HEK293 (cell line): ENCODE data around the gene EYS.

ENCODE experiments used
- CTCF ChIA-PET: fragments of 350-600 bp; formaldehyde crosslinking; extraction: SDS; loops from one replicate; lab custom pipeline; 2021; ENCODE audit warnings: antibody characterized with exemption; lab: Yijun Ruan, JAX
- POLR2A ChIA-PET: fragments of 300-600 bp; formaldehyde crosslinking; extraction: SDS; loops from one replicate; lab custom pipeline; 2020; ENCODE audit warnings: antibody characterized with exemption, inconsistent platforms; lab: Yijun Ruan, JAX
- H3K27ac ChIP-seq: fragments of 200-500 bp; sonication (Bioruptor generic); 2 replicates; pipeline ENCODE4 v1.5.1; 2014; ENCODE audit warnings: low read depth, low read length, control low read depth, inconsistent platforms; ENCODE audit errors: extremely low read depth
- H3K36me3 ChIP-seq, 2 experiments: fragments of 200-500 bp in 1 of 2; sonication (Bioruptor generic) in 1 of 2; 1 replicate in 1 of 2; 2 replicates in 1 of 2; pipeline ENCODE4 v1.5.1; 2014 to 2017; ENCODE audit warnings: inconsistent platforms in 2 of 2, low read length in 2 of 2; ENCODE audit not compliant: control insufficient read depth in 2 of 2, insufficient read depth in 1 of 2
- H3K4me1 ChIP-seq: fragments of 200-500 bp; sonication (Bioruptor generic); 2 replicates; pipeline ENCODE4 v1.5.1; 2014; ENCODE audit warnings: mild to moderate bottlenecking, low read length, inconsistent platforms; ENCODE audit not compliant: control insufficient read depth, insufficient read depth
- H3K4me3 ChIP-seq: 2 replicates; pipeline ENCODE4 v1.5.1; 2011; ENCODE audit warnings: low read depth, mild to moderate bottlenecking, control low read depth, low read length, moderate library complexity
- H3K9me3 ChIP-seq: fragments of 200-500 bp; sonication (Bioruptor generic); 2 replicates; pipeline ENCODE4 v1.5.1; 2014; ENCODE audit warnings: low read depth, low read length, inconsistent platforms; ENCODE audit not compliant: control insufficient read depth, insufficient read depth
- EGR2 ChIP-seq: fragments of 450-650 bp; formaldehyde crosslinking; IDR thresholded peaks from 2 replicates; pipeline ENCODE4 v1.5.1; 2016; ENCODE audit warnings: low read depth, missing biosample characterization, missing genetic modification characterization
- GLIS1 ChIP-seq: fragments of 450-650 bp; formaldehyde crosslinking; IDR thresholded peaks from 2 replicates; pipeline ENCODE4 v1.5.1; 2016; ENCODE audit warnings: missing biosample characterization, missing genetic modification characterization
- ZBTB48 ChIP-seq: fragments of 450-650 bp; formaldehyde crosslinking; IDR thresholded peaks from 2 replicates; pipeline ENCODE4 v1.5.1; 2016; ENCODE audit warnings: missing biosample characterization, missing genetic modification characterization
- ZFHX2 ChIP-seq: fragments of 450-650 bp; formaldehyde crosslinking; conservative IDR thresholded peaks from 2 replicates; pipeline ENCODE4 v1.5.1; 2016; ENCODE audit warnings: missing biosample characterization, missing genetic modification characterization
- ZNF121 ChIP-seq: fragments of 450-650 bp; formaldehyde crosslinking; IDR thresholded peaks from 2 replicates; pipeline ENCODE4 v1.5.1; 2016; ENCODE audit warnings: missing biosample characterization, missing genetic modification characterization
- ZNF138 ChIP-seq: fragments of 450-650 bp; formaldehyde crosslinking; IDR thresholded peaks from 2 replicates; pipeline ENCODE4 v1.5.1; 2016; ENCODE audit warnings: missing biosample characterization, missing genetic modification characterization, borderline replicate concordance
- ZNF140 ChIP-seq: fragments of 450-650 bp; formaldehyde crosslinking; IDR thresholded peaks from 2 replicates; pipeline ENCODE4 v1.5.1; 2016; ENCODE audit warnings: missing biosample characterization, missing genetic modification characterization
- ZNF155 ChIP-seq: fragments of 450-650 bp; formaldehyde crosslinking; IDR thresholded peaks from 2 replicates; pipeline ENCODE4 v1.5.1; 2016; ENCODE audit warnings: missing biosample characterization, missing genetic modification characterization
- ZNF174 ChIP-seq: fragments of 450-650 bp; formaldehyde crosslinking; IDR thresholded peaks from 2 replicates; pipeline ENCODE4 v1.5.0; 2017; ENCODE audit warnings: missing biosample characterization, mild to moderate bottlenecking, missing genetic modification characterization
- ZNF175 ChIP-seq: fragments of 450-650 bp; formaldehyde crosslinking; IDR thresholded peaks from 2 replicates; pipeline ENCODE4 v1.5.1; 2016; ENCODE audit warnings: missing biosample characterization, missing genetic modification characterization
- ZNF223 ChIP-seq: fragments of 450-650 bp; formaldehyde crosslinking; IDR thresholded peaks from 2 replicates; pipeline ENCODE4 v1.5.1; 2016; ENCODE audit warnings: missing biosample characterization, missing genetic modification characterization
- ZNF335 ChIP-seq: fragments of 450-650 bp; formaldehyde crosslinking; conservative IDR thresholded peaks from 2 replicates; pipeline ENCODE4 v1.5.1; 2016; ENCODE audit warnings: missing biosample characterization, missing genetic modification characterization
- ZNF341 ChIP-seq: fragments of 450-650 bp; formaldehyde crosslinking; IDR thresholded peaks from 2 replicates; pipeline ENCODE4; 2016; ENCODE audit warnings: low read depth, missing biosample characterization, missing genetic modification characterization
- ZNF350 ChIP-seq: fragments of 450-650 bp; formaldehyde crosslinking; IDR thresholded peaks from 2 replicates; pipeline ENCODE4 v1.5.0; 2017; ENCODE audit warnings: missing biosample characterization, mild to moderate bottlenecking, missing genetic modification characterization
- ZNF501 ChIP-seq: fragments of 450-650 bp; formaldehyde crosslinking; IDR thresholded peaks from 2 replicates; pipeline ENCODE4 v1.5.1; 2016; ENCODE audit warnings: missing biosample characterization, missing genetic modification characterization
- ZNF585B ChIP-seq: fragments of 450-650 bp; formaldehyde crosslinking; IDR thresholded peaks from 2 replicates; pipeline ENCODE4 v1.5.1; 2016; ENCODE audit warnings: missing biosample characterization, missing genetic modification characterization
- ZNF600 ChIP-seq: fragments of 450-650 bp; formaldehyde crosslinking; IDR thresholded peaks from 2 replicates; pipeline ENCODE4 v1.5.1; 2016; ENCODE audit warnings: missing biosample characterization, missing genetic modification characterization
- ZNF670 ChIP-seq: fragments of 450-650 bp; formaldehyde crosslinking; IDR thresholded peaks from 2 replicates; pipeline ENCODE4 v1.5.1; 2016; ENCODE audit warnings: missing biosample characterization, missing genetic modification characterization, low read depth
- ZNF76 ChIP-seq: fragments of 450-650 bp; formaldehyde crosslinking; IDR thresholded peaks from 2 replicates; pipeline ENCODE4; 2016; ENCODE audit warnings: low read depth, missing biosample characterization, missing genetic modification characterization, borderline replicate concordance
- ZNF776 ChIP-seq: fragments of 450-650 bp; formaldehyde crosslinking; IDR thresholded peaks from 2 replicates; pipeline ENCODE4 v1.5.0; 2017; ENCODE audit warnings: missing biosample characterization, missing genetic modification characterization, borderline replicate concordance
- ZNF830 ChIP-seq: fragments of 450-650 bp; IDR thresholded peaks from 2 replicates; pipeline ENCODE4 v1.5.0; 2018; ENCODE audit warnings: missing biosample characterization, missing genetic modification characterization, low read depth, mild to moderate bottlenecking, moderate library complexity
- TF ChIP-seq, protein P1 (sequence below): fragments of 450-650 bp; formaldehyde crosslinking; IDR thresholded peaks from 2 replicates; pipeline ENCODE4 v1.5.1; 2016; ENCODE audit warnings: missing biosample characterization, missing genetic modification characterization
- TF ChIP-seq, protein P2 (sequence below): fragments of 450-650 bp; formaldehyde crosslinking; IDR thresholded peaks from 2 replicates; pipeline ENCODE4 v1.5.1; 2016; ENCODE audit warnings: missing biosample characterization, missing genetic modification characterization
- TF ChIP-seq, protein P3 (sequence below): fragments of 450-650 bp; formaldehyde crosslinking; IDR thresholded peaks from 2 replicates; pipeline ENCODE4 v1.5.1; 2016; ENCODE audit warnings: missing biosample characterization, missing genetic modification characterization
- TF ChIP-seq, protein P4 (sequence below): fragments of 450-650 bp; formaldehyde crosslinking; IDR thresholded peaks from 2 replicates; pipeline ENCODE4 v1.5.1; 2016; ENCODE audit warnings: missing biosample characterization, missing genetic modification characterization
- TF ChIP-seq, protein P5 (sequence below): fragments of 450-650 bp; formaldehyde crosslinking; IDR thresholded peaks from 2 replicates; pipeline ENCODE4 v1.5.1; 2016; ENCODE audit warnings: missing biosample characterization, missing genetic modification characterization

Gene EYS

DNA sequence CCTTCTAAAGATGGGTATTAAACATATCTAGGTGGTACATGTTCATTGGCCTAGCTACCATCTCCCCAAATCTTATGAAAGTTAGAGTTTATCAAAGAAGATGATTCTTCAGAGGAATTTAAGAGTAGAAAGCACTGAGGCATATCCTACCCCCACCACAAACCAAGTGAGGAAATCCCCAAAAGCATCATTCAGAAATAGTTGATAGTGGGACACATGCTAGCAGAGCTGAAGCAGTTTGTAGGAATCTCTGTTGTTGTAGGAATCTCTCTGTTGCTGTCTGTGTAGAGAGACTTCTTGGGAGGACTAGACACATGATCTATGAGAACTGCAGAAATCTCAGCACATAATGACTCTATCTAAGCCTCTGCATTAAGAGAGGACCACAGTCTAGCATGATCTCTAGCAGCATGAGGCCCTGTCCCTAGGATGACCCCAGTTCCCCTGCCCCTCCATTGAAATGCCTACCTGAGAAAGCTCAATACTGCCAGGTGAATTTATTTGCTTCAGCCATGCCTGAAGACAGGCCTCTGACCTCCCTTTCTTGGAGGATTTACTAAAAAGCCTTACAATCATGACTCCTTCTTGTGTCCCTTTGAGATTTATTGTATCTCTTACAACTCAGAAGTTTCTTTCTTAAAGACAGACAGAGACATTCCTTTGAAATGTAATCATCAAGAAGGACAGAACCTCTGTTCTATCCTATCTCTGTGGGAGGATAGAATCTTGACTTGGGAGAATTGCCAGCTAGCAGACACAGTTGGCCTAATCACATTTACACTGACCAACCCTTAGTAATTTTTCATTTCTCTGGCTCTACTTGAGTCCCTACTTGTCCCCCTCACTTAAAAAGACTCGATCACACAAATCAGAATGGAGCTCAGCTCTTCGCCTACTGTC, 1489.1 kb downstream of the EYS start (continued):
- TF ChIP-seq ZNF175 (tag by site-specific recombination) (no peak), ZNF830 (tag by site-specific recombination) (no peak), ZNF155 (tag by site-specific recombination) (no peak), ZNF350 (tag by site-specific recombination) (no peak), ZNF76 (tag by site-specific recombination) (no peak), ZNF501 (tag by site-specific recombination) (no peak), EGR2 (tag by site-specific recombination) (no peak)
- TF ChIP-seq, protein P1, sequence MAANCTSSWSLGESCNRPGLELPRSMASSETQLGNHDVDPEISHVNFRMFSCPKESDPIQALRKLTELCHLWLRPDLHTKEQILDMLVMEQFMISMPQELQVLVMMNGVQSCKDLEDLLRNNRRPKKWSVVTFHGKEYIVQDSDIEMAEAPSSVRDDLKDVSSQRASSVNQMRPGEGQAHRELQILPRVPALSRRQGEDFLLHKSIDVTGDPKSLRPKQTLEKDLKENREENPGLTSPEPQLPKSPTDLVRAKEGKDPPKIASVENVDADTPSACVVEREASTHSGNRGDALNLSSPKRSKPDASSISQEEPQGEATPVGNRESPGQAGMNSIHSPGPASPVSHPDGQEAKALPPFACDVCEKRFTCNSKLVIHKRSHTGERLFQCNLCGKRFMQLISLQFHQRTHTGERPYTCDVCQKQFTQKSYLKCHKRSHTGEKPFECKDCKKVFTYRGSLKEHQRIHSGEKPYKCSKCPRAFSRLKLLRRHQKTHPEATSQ = no peak
- TF ChIP-seq, protein P2, sequence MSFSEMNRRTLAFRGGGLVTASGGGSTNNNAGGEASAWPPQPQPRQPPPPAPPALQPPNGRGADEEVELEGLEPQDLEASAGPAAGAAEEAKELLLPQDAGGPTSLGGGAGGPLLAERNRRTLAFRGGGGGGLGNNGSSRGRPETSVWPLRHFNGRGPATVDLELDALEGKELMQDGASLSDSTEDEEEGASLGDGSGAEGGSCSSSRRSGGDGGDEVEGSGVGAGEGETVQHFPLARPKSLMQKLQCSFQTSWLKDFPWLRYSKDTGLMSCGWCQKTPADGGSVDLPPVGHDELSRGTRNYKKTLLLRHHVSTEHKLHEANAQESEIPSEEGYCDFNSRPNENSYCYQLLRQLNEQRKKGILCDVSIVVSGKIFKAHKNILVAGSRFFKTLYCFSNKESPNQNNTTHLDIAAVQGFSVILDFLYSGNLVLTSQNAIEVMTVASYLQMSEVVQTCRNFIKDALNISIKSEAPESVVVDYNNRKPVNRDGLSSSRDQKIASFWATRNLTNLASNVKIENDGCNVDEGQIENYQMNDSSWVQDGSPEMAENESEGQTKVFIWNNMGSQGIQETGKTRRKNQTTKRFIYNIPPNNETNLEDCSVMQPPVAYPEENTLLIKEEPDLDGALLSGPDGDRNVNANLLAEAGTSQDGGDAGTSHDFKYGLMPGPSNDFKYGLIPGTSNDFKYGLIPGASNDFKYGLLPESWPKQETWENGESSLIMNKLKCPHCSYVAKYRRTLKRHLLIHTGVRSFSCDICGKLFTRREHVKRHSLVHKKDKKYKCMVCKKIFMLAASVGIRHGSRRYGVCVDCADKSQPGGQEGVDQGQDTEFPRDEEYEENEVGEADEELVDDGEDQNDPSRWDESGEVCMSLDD (tag by site-specific recombination) = no peak
- TF ChIP-seq, protein P3, sequence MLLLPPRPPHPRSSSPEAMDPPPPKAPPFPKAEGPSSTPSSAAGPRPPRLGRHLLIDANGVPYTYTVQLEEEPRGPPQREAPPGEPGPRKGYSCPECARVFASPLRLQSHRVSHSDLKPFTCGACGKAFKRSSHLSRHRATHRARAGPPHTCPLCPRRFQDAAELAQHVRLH (tag by site-specific recombination) = no peak

DNA sequence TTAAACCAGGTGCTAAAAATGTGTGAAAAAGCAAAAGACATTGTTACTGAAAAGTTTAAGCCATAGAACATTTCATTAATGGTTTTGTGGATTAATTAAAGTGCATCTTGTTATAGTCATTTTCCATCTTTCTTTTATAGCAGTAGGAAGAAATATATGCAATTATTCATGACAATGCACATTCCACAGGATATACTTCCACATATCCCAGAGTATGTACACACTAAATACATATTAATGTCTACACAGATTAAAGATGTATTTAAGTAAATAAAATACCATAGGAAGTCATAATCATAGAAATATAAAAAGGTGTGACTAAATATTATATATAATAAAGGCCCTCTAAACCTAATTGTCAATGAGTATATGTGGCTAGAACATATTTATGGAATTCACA, 1492.7 kb downstream of the EYS start:
- H3K36me3 ChIP-seq = no peaks in the 10 kb centered on the region
- no peaks in the 10 kb centered on the region for H3K4me1 ChIP-seq
- no peak overlapping the region for H3K4me3 ChIP-seq
- ChIA-PET CTCF (no interaction called here), POLR2A (no interaction called here)
- H3K9me3 ChIP-seq = no peaks in the 10 kb centered on the region
- H3K27ac ChIP-seq = no peak overlapping the region
- no peak for TF ChIP-seq ZNF140 (tag by site-specific recombination)
- TF ChIP-seq, protein P4, sequence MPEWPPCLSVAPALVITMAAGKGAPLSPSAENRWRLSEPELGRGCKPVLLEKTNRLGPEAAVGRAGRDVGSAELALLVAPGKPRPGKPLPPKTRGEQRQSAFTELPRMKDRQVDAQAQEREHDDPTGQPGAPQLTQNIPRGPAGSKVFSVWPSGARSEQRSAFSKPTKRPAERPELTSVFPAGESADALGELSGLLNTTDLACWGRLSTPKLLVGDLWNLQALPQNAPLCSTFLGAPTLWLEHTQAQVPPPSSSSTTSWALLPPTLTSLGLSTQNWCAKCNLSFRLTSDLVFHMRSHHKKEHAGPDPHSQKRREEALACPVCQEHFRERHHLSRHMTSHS (tag by site-specific recombination) = no peak
- TF ChIP-seq ZBTB48 (tag by site-specific recombination) = no peak
- no peak for TF ChIP-seq ZNF585B (tag by site-specific recombination)
- no peak for TF ChIP-seq ZNF223 (tag by site-specific recombination)
- TF ChIP-seq ZNF174 (tag by site-specific recombination) = no peak
- no peak for TF ChIP-seq ZNF335
- no peak for TF ChIP-seq ZNF501 (tag by site-specific recombination)
- no peak for TF ChIP-seq ZNF138 (tag by site-specific recombination)
- no peak for TF ChIP-seq ZNF341 (tag by site-specific recombination)
- TF ChIP-seq ZNF600 (tag by site-specific recombination) = no peak
- TF ChIP-seq ZNF830 (tag by site-specific recombination) = no peak
- TF ChIP-seq GLIS1 (tag by site-specific recombination) = no peak
- TF ChIP-seq, protein P5, sequence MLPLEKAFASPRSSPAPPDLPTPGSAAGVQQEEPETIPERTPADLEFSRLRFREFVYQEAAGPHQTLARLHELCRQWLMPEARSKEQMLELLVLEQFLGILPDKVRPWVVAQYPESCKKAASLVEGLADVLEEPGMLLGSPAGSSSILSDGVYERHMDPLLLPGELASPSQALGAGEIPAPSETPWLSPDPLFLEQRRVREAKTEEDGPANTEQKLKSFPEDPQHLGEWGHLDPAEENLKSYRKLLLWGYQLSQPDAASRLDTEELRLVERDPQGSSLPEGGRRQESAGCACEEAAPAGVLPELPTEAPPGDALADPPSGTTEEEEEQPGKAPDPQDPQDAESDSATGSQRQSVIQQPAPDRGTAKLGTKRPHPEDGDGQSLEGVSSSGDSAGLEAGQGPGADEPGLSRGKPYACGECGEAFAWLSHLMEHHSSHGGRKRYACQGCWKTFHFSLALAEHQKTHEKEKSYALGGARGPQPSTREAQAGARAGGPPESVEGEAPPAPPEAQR = no peak
- TF ChIP-seq ZNF776 (tag by site-specific recombination) = no peak
- no peak for TF ChIP-seq ZNF121
- no peak for TF ChIP-seq ZNF670 (tag by site-specific recombination)
- no peak for TF ChIP-seq ZFHX2 (tag by site-specific recombination)
